GM18499 (cell line): Measurements from ENCODE around the gene CENPP.

Experiments
- ATAC-seq: cut with Tn5 transposase; IDR thresholded peaks from one replicate; pipeline ENCODE4 v1.9.1; 2021; ENCODE audit warnings: moderate number of reproducible peaks; ENCODE audit not compliant: insufficient read depth, unreplicated experiment

The CENPP gene

DNA sequence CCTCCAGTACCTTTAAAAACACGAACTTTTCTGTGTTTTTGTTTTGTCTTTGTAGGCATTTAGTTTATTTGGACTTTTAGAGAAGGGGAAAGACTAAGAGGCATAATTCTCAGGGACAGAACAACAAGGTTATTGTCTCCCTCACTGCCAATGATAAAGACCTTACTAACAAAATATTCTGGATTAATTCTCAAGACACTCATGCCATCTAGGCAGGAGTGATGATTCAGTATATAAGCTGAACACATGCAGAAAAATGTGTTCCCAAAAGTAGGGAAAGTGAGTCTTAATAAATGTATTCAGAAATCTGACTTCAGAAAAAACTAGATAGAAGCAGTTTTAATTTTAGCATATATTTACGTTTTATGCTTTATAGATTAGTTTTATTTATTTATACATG lies 173.9 kb downstream of the CENPP start:
- no peak for ATAC-seq

DNA sequence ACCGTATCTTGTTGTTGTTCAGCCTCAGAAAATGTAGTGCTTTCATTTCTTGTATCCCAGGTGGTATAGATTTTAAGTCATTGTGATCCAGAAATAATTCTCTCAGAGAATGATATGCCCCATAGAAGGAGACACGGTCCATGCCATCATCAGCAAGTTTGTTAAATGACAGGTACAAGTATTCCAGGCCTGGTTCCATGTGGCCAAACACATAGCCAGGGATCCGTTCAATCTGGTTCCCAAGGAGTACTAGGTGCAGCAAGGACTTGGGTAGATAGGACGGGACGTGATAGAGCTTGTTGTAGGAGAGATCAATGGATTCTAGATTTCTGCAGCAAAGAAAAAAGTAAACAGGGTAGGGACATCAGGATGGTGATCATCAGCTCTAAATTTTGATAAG lies 175.0 kb downstream of the CENPP start:
- no peak for ATAC-seq

DNA sequence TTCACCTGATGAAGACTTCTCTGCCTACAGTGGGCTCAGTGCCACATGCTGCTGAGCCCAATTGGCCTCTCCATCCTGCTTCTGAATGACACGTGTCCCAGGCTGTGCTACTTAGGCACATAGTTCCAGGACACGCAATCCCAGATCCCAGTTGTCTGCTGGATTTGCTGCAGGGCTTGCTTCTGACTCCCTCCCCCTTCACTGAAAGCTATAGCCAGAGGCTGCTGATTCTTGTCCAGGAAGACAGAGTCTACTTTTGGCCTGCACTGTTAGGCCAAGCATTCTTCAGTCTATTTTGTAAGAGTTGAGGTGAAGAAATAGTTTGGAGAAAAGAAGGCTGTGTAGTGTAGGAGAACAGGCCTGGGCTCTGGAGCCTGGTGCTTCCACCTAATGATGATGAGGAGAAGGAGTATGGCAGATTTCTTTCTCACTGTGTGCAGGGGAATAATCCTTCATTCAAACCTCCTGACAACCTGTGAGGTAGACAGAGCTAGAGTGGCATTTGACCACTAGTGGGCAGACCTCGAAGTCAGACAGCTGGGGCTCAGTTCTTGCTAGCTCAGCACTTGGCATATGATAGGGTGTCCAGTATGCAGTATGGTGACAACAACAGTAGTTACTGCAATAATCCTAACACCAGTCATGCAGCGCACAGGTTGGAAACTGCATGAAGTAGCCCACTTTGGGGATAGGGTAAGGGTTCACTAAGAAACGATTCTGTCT lies 176.1 kb downstream of the CENPP start:
- ATAC-seq = no peak

DNA sequence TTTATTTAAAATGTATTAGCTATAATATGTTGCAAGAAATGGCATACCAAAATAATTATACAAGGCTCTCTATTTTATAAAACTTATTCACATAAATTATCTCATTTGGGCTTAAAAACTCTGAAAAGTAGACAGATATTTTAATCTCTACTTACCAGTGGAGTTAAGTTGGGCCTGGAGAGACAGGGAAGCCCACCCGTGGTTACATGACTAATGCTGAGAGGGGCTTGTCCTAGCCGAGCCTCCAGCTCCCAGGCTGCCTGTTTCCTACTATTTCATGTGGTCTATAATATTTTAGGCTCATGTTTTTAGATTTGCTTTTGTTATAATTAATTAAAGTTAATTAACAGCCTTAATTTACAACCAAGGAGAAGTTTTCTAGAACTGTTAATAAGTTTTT lies 177.4 kb downstream of the CENPP start:
- ATAC-seq = no peak

DNA sequence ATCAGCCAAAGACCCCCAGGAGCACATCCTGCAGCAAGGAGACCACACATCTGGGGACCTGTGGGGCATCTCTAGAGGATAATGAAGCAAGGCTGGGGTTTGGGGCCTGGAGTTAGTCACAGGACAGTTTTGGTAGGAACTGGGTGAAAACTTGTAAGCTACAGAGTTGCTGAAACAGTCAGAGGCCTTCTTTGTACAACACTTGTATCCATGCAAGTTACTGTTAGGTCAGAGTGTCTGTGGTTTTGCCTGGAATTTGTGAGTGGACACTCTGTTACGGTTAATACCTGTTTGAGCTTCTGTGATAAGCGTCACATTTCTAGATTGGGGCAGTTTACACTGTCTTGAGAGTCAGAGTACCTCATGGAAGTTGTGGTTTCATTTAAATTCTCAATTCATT lies 179.1 kb downstream of the CENPP start:
- ATAC-seq = no peak

DNA sequence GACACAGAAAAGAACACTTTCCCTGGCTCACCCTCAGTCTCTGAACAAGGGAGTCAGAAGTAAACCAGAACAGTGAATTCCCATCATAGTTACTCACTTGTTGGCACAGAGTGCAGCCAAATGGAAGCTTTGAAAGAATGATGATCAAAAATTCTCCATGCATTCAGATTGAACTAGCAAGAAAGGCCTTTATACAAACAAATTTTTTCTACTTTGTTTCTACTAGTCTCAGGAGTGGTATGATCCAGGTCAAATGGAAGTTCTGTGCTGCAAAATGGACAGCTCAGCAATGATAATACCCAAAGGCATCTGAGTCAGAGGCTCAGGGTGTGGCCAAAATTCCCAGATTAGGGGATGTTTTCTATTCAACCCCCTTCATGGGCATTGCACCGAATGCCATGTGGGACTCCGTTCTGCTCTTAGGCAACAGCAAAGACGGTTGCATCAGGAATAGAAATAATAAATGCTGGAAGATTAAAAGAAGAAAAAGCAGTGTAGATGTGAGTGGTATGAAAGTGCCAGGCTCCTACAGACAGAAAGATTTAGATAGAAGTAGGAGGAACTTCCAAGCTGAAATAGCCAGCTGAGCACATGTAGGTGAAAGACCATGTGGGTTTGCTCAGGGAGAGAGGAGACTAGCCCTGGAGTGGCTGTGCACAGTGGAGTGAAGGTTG lies 180.6 kb downstream of the CENPP start:
- no peak for ATAC-seq

DNA sequence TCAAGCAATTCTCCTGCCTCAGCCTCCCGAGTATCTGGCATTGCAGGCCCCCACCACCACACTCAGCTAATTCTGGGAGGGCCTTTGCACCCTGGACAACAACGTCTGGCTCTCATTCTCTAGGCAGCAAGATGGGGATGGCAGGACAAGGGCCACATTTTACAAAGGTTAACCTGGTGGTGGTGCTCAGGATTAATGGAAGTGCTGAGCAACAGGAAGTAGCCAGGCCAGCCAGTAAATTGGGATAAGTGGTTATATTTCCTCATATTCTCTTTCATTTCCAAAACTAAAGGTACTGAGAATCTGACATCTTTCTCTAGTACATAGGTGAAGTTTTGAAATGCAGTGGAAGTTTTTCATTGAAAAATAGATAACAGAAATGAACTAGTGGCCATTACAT lies 181.3 kb downstream of the CENPP start:
- no peak for ATAC-seq

DNA sequence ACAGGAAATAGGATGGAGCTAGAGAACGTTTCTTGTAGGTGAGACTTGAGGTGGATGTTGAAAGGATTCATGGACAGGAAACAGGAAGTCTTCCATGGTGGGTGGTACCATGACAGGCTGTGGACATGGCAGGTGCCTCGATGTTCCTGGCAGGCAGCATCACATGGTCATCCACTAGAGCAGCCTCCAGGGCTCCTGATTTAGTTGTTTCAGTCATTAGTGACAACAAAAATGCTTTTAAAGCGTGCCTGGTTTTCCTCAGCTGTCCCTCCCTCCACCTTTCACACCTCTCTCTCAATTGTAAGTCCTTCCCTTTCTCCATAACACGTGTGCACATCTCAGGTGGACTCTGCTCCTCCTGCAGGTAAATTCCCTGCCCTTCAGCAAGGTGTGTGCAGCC lies 181.7 kb downstream of the CENPP start:
- ATAC-seq = no peak

DNA sequence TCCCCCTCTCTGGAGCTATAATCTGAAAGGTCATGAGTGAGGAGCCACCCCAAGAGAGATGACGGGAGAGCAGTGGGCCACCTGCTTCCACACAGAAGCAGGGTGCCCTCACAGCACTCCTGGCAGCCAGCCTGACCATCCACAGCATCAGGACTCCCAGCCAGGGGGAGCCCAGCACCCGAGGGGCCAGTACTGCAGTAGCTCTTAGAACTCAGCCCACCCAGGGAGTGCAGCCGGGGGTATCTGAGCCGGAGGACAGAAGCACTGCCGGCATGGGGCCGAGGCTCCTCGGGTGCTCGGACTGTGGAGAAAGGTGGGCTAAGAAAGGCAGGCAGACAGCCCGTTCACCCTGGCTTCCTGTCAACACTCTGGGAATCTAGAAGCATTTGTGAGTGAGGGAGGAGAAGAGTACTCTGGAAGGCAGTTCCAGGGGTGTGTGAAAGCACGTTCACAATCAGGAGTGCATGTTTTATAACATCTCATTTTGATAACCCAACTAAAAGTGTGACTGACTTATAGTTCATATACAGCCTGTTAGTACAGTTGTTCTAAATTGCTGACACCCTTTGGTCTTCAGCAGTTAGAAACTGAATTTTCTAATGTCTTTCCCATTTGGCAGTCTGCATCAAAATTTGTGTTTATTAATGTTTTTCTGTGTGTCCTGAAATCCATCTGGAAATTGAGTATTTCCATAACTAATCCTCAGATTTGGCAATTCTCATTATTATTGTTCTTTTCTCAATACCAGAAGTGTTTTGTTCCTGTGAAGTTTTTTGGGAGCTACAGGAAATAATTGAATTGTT lies 182.5 kb downstream of the CENPP start:
- ATAC-seq = no peak

DNA sequence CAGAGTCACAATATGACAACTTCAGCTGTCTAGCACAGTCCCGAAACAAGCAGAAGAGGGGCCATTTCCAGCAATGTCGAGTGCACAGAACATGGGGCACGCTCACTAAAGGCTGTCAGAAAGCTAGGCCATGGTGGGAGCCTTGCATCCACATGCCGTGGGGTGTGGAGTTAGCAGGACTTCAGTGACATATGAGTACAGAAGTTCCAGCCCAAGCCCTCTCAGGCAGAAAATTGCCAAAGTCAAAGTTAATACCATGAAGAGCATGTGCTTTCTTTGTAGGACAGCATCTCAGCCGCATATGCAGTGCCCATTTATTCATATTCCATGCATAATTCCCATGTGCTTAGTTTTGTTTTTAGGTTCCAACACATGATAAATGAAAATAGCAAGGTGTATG lies 183.3 kb downstream of the CENPP start:
- no peak for ATAC-seq

DNA sequence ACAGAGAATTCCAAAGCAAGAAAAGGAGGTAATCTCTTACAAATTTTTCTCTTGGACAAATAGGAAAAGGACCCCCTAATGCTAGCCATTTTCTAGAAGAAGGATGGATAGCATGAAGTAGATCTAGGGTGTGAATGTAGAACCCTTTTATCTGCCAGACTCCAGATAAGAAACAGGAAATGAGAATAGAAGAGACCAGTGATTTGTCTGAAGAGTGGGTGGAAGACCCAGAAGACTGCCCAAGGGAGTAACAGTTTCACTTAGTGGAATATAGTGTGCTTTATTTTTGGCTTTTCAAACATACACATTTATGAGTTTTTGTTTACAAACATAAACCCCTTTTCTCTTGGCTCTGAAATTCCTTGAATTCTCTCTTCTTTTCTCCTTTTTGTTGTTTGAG lies 185.0 kb downstream of the CENPP start:
- no peak for ATAC-seq

DNA sequence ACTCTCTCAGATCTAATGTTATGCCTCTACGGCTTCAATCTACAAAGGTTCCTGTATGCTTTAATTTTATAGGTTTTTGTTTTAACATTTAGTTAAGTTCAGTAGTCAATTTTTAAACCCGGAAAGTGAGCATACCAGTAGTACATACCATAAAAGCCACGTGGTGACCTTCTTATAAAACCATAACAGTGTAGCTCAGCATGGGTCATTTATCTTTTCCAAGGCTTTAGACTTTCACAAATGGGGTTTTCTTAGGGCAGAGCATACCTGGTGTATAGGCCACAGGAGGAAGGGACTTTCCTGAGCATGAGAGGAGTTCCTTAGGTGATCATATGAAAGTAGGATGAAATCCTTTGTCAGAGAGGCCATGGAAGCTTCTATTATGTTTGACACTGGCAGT lies 186.9 kb downstream of the CENPP start:
- ATAC-seq = no peak

DNA sequence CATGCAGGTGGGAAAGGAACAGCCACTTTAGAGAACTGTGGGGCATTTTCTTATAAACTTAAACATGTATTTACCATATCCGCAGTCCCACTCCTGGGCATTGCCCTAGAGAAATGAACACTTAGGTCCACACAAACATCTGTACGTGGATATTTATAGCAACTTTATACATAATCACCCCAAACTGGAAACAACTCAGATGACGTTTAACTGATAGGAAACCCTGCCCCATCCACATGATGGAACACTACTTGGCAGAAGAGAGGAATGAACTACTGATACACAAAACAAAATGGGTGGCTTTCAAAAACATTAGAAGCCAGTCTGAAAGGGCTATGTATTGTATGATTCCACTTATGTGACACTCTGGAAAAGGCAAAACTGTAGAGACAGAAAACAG lies 187.6 kb downstream of the CENPP start:
- no peak for ATAC-seq

DNA sequence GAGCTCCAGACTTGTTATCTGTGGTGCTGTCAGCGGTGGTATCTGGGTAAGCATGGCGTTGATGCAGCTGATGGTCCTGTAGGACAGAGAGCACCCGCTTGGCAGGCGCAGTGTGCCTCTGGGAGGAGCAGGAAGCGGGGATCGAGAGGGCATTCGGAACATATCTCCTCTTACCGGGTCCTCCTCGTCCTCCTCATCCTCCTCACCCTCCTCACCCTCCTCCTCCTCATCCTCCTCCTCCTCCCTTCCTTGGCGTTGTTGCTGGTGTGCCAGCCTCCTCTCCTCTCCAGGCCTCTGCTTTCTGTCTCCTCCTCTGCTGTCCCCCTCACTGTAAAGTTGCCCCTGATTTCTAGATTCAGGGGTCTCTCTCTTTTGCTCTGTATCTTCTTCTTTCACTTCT lies 188.9 kb downstream of the CENPP start:
- ATAC-seq = no peak

DNA sequence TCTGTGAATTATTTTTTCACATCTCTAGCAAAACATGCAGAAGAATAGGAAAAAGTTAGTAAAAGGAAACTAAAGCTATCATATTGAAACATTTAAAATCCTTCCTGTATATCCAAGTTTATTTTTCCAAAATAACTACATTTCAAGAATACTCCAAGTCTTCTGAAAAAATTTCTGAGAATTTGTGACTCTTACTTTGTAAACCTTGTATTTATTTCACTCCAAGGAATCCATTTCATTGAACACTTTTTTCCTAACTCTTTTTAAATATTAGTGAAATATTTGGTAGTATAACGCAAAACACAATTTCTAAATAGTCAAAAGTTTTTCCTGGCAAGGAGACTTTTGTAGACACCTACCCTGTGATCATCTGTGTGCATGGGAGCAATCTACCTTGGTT lies 190.8 kb downstream of the CENPP start:
- no peak for ATAC-seq

DNA sequence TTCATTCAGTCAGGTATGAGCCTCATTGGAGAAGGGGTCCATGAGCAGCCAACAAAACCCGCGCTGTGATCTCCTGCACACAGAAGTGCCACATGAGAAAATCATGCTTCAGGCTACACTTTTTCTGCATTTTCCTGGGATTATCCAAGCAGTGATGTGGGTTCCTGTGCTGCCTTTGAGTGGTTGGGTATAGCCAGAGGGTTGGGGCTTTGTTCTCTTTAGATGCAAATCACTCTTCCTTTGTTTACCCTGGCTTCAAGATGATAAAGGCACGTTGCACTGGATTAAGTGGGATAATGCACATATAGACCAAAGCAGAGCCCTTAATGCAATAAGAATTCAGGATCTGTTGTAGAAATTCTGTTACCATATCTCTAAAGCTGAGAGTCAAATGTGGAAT lies 191.3 kb downstream of the CENPP start:
- ATAC-seq = no peak

DNA sequence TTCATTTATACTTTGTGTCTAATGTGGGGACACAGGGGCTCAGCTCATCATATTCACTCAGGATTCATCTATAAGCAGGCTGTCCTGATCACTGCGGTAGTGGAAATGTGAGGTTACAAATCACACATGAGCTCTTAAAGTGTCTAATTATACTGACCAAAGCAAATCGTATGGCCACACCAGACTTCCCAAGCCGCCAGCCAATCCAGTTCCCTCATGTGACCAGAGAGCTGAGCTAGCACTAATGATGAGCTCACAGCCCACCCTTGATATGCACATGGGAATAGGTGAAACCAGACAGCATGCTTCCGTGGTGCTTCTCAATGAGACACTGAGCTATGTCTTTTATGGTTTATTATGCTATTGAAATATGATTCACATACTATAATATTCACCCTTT lies 192.4 kb downstream of the CENPP start:
- ATAC-seq = no peak

DNA sequence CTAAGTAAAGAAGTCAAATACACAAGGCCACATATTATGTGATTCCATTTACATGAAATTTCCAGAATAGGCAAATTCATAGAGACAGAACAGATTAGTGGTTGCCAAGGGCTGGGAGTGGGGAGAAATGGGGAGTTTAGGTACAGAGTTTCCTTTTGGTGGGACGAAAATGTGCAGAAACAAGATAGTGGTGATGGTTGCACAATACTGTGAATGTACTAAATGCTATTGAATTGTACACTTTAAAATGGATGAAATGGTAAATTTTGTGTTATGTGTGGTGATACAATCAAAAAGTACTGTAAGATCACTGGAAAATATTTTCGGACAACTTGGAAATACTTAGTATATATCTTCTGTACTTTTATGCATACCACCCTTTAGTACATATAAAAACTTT lies 195.1 kb downstream of the CENPP start:
- no peak for ATAC-seq

DNA sequence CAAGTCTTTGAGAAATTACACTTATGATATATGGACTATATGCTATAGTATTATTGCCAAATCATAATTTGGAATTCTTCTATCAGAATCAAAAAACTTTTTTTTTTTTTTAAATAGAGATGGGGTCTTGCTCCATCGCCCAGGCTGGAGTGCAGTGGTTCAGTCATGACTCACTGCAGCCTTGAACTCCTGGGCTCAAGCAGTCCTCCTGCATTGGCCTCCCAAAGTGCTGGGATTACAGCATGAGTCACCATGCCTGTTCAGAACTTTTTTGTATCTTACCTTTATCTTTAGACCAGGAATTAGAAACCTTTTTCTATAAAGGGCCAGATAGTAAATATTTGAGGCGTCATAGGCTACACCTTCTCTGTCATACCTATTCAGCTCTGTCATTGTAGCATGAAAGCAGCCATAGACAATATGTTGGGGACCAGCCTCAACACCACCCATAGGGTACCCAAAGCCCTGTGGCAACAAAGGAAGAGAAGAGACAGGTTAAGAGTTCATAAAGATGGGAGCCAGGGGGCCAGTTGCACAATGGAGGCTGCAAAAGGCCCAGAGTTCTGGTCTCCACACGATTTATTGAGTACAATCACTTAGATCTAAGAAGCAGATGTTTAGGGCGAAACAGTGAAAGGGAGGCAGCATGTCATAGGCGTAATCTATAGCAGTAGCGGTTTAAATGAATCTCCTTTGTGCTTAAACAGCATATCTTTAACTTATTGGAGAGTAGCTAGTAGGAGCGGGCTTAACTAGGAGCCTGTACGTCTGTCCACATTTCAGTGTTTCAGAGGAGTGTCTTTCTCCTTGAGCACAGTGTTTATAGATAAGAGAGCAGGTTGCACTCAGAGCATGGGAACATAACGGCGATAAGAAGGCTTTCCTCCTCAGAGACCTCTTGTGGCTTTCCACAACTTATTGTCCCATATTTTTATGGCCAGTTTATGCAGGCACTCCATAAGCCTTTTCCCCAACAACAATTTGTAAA lies 197.5 kb downstream of the CENPP start:
- no peak for ATAC-seq

DNA sequence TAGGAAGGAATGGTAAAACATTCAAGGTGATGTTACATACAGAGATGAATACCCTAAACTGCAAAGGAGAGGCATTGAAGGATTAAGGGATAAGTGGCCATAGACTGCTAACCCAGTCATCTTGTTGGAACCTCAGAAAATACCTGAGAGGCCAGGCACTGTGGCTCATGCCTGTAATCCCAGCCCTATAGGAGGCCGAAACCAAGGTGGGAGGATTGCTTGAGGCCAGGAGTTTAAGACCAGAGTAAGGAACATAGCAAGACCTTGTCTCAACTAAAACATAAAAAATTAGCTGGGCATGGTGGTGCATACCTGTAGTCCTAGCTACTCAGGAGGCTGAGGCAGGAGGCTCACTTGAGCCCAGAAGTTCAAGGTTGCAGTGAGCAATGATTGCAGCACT lies 199.1 kb downstream of the CENPP start:
- no peak for ATAC-seq
